Fibroblast of skin of scalp (primary cell): ENCODE measurements around the gene PIGR.

Source experiments
- DNase-seq: peaks from one replicate; pipeline ENCODE4 v3.0.0-alpha.2; 2013

Gene PIGR

DNA sequence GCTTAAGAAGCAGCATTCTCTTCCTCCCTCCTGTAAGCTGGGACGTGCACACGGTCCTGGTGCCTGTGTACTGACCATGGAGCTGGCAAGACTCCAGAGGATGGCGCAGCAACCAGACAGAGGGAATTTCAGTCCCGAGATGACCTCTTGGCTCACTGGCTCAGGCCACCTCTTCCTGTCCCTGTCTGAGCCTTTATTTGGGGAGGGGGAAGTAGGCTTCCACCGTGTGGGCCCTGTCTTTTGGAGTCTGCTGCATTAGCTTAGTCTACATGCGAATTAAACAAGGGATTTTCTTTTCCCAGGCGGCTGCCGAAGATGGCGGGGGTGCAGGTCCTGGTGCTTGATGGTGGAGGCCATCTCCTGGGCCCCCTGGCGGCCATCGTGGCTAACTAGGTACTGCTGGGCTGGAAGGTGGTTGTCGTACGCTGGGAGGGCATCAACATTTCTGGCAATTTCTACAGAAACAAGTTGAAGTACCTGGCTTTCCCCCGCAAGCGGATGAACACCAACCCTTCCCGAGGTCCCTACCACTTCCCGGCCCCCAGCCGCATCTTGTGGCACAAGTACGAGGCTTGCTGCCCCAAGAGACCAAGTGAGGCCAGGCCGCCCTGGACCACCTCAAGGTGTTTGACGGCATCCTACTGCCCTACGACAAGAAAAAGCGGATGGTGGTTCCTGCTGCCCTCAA, 38.8 kb downstream of the PIGR start:
- DNase-seq: no peak

DNA sequence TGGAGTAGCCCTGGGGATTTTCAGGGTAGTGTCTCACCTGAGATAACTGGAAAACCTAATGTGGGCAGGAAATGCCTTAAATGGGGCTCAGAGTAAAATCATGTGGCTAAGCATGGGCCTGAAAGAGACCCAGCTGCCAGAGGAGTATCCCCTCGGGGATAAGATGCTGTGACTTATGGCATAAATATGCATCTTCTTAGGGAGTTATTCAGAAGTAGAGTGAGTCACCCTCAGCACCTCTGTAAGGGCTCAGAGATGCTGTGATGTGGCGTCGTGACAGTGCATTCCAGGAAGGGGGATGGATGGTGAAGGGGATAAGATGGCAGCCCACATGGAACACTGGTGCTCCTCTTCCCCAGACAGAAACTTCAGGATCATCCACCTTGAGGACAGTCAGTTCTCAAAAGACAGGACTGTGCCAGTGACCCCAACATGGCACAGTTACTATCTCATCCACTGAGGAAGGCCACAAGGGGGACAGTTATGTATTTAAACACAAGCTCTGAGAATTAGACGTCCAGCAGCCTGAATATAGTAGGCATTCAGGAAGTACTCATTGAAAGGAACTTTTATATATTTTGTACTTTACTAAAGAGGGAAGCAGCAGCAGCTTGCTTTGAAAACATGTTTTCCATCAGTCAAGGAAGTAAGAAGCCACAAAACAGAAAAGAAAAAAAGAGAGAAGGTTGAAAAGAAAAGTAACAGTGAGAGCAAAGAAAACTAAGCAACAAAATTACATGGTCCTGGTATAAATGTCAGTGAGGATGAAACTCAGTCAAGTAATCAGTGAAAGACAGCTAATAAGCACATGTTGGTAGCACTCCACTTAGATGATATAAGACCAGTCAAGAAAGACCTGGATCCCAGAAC, 40.7 kb downstream of the PIGR start:
- peak; percentile 98 for DNase-seq

DNA sequence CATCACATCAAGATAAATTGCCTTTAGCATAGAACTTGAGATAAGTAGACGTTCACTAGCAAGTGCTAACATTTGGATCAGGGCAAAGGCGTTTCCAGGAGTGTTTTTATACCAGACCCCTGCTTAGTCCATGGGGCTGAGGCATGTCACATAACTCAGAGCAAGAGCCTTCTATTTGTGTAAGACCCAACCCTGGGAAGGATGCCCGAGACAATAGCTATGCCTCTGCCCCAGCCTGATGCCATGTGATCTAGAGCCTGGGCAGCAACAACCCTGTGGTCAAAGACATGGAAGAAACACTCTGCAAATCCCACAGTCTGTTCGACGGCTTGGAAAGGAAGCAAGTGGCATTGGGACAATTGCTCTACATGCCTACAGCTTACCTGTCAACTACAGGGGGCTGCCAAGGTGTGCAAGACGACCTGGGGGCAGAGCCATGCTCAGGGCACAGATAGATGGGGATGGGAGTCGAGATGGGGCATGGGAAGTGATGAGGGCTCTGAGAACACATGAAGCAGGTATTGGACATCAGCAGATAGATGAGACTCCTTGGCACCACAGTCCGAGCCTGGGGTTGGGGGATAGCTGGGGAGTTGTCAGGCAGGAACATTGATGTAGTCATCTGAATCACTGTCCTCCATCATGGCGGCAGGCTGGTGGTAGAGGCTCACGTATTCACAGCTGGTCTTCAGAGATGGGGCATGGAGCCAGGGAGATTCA, 41.7 kb downstream of the PIGR start:
- DNase-seq: no peak

DNA sequence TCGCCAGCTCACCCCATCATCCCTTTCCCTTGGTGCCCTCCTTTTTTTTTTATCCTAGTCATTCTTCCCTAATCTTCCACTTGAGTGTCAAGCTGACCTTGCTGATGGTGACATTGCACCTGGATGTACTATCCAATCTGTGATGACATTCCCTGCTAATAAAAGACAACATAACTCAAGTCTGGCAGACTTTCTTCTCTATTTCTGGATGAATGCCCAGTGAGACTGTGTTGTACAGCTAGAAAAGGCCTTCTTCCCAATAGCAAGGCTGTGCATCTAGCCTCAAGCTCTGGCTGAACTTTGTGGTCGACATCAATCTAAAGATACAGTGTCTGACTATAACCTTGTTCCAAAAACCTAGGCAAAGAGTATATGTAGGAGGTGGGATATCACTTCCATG, 42.6 kb downstream of the PIGR start:
- DNase-seq: peak; percentile 40

DNA sequence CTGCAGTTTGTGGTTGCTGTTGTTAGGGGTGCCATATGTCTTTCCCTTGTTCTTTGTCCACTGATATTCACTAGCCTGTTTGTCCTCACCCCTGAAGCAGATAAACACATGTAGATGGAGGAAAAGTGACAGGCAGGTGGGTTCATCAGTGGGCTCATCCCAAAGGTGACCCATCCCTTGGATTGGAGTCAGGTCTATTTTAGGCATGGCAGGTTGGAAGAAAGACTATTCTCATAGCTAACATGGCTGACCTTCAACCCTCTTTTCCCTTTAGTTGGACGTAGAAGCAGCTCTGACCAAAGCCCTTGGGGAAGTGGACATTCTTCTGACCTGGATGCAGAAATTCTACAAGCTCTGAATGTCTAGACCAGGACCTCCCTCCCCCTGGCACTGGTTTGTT, 43.6 kb downstream of the PIGR start:
- no peak for DNase-seq

DNA sequence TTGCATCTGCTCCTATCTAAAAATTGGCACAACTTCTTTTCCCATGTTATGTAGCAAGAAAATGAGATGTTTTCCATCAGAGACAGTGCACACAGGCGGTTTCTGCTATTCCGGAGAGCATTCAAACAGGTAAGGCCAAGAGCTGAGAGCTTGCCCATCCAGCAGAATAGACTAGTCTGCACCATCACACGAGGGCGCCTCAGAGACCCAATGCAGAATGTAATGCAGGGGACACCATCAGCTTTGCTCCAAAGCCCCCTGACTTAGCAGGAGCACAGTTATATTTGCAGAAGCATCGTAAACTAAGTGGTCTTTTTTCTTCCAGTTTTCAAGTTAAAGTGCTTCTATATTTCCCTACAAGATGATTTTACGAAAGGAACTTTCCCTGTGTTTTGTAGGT, 44.3 kb downstream of the PIGR start:
- no peak for DNase-seq

DNA sequence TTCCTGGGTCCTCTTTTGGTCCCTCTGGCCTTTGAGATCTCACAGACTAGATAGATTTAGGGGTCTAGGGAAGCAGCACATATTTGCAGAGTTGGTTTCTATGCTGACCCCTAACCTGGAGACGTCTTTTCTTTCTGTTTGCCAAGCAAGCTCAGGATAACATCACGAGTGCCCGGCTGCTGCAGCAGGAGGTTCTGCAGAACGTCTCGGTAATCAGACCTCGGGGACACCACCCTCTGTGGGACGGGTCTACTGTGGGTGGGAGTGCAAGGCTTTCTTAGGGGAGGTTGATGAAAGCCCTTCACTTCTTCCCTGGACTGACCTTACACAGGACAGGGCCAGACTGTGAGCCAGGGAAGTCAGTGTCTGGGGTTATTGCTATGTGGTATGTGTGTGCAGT, 46.1 kb downstream of the PIGR start:
- DNase-seq: no peak

DNA sequence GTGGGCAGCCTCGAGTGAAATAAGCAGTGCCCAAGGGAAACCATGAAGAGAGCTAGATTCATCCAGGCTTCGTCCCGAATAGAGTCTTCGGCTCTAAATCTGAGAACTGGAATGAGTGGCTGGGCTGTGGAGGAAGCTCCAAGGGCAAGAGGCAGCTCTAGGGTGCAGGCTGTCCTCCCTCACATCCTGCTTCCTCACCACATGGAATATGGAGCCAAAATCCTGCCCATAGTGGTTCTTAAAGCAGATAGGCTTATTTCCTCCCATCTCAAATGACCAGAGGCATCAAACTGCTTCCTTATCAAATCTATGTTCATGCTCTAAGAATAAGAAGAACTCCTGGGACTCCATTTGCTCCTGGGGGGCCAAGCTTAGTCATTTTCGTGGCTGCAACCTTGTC, 46.5 kb downstream of the PIGR start:
- no peak for DNase-seq

DNA sequence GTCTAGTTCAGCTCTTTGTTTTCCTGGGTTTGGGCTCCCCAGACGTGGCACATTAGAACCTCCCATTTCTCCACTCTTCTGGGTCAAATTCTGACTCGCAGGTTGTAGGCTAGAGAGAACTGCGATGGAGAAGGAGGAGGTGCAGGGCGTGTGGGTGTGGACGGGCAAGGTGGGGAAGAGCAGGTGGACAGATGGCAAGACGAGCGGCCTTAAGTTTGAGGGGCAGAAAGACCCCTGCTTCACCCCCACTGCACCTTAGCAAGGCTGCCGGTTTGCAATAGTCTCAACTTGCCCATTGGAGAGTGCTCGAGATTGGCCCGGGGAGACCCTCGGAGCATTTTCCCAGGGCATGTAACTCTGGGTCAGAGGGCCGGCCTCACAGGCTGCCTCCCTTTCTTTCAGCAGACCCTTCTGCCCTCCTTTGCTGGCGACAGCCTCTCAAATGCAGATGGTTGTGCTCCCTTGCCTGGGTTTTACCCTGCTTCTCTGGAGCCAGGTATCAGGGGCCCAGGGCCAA, 47.3 kb downstream of the PIGR start:
- DNase-seq: no peak

DNA sequence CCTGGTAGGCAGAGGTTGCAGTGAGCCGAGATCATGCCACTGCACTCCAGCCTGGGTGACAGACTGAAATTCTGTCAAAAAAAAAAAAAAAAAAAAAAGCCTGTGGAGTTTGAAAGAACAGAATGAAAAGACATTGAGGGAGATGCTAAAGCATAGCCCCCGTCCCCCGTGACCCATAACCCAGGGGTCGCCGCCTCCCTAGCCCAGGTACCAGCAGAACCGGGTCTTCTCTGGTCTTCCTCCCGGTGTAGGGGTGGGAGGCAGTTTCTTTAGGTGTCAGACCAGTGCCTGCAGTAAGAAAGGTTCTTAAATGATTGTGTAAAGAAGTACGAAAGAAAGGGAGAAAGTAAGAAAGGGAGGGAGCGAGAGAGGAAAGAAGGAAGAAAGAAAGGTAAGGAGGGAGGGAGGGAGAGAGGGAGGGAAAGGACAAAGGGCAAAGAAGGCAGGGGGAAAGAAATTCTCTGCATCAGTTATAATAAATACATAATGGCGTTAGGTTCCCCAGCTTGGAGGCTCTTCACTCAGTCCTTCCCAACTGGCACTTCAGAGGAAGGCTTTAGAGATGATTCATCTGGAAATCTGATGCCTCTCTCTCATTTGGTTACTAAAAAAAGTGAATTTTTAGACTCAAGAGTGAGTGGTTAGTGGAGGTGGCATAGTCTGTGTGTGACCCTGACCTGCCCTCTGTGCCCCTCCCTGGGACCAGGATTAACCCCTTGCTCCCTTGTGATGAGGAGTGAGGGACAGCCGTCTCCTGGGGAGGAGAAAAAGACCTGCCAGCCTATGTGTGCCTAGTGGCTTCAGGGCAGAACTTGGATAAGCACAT, 48.0 kb downstream of the PIGR start:
- DNase-seq: peak; percentile 67

DNA sequence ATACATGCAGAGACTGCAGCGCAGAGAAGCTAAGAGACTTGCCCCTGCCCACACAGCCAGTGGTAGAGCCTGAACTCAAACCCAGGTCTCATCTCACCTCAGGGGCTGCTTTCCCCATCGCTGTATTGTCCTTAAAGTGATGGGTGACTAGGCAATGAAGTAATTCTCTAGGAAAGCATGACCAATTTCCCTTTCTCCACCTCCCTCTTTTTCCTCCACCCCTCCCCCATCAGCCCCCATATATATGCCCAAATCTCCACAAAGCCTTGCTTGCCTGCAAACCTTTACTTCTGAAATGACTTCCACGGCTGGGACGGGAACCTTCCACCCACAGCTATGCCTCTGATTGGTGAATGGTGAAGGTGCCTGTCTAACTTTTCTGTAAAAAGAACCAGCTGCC, 49.1 kb downstream of the PIGR start, which contains the start of gene IL24:
Gene IL24, plus strand, starts transcription at position 269 of the 400 bp plus-strand sequence. CDS start 390 bp downstream, outside the sequence.
- DNase-seq: no peak

DNA sequence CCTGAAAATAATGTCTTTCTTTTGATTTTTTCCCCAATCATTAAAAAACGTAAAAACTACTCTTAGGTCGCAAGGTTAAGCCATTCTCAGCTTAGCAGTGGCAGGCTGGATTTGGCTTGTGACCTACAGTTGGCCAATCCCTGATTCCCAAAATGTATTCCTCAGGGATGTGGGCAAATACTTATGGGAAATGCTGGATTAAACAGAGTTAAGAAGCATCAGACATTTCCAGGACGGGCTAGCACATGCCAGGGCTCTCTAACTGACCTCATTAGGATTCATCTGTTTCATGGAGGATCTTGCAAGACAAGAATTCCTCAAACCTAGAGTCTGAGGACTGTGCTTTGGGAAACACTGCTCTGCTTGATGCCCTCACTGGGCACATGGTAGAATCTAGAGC, 50.0 kb downstream of the PIGR start:
- DNase-seq: peak; percentile 22

DNA sequence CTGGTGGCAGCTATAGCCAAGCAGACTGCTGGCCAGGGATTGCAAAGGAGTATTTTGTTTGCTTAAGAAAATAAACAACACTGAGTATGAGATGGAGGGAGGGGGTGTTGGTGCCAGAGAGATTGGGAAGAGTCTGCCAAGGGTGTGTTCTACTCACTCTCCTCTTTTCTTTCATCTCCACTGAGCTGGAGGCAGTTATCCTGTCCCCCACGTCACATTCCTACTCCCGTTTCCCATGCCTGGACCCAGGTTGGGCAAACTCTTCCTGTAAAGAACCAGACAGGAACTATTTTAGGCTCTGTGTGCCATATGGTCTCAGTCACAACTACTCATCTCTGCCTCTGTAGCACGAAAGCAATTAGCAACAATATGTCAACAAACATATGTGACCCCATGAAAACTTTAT, 50.4 kb downstream of the PIGR start:
- peak; percentile 29 for DNase-seq

DNA sequence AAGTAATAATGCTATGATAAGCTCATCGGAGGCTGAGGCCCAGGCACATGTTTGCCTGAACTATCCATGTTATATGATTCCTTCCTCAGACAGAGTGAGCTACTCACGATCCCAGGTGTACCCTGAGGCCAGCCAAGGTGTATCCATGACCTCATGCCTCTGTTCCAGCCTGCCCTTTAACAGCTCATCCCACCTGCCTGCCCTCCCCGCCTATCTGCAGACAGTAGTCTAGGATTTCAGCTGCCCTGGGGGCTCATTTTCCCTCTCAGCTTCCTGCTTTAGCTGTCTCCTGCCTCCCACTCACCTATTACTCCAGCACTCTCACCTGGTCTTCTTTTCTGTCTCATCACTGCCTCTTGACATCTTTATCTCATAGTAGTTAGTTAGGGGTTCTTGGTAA, 50.9 kb downstream of the PIGR start:
- no peak for DNase-seq

DNA sequence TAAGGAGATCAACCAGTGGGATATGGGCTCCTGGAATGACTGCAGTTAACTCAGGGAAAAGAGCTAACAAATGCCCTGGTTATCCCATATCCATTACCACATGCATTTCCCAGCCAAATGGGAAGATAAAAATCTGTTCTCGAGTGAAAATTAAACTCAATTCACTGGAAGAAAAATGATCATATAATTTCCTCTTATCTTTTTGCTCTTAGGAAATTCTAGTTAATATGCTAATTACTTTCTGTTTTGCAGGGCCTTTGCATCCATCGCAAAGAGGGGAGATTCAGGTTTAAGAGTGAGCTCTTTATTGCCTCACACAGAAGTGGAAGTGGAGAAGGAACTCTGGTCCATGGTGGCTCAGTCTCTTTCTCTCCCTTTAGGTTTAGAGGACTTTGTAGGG, 52.9 kb downstream of the PIGR start:
- DNase-seq: no peak

DNA sequence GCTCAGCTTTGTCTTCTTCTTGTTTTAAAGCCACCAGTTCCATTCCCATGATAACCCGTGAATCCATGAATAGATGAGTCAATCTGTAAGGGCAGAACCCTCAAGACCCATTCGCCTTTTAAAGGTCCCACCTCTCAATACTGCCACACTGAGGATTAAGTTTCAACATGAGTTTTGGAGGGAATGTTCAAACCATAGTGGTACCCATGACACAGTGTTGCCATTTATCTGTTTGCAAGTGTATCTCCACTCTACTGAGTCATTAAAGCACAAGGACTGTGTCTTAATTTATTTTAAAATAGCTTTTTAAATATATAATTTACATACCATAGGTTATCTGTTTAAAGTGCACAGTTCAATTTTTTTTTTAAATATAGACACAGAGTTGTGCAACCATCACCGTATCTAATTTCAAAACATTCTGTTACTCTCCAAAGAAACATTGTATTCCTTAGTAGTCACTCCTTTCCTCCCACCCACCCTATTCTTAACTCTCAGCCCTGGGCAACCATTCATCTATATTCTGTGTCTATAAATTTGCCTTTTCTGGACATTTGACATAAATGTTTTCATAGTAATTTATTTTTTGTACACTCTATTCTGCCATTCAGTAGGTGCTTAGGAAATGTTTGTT, 53.8 kb downstream of the PIGR start:
- DNase-seq: peak; percentile 24

DNA sequence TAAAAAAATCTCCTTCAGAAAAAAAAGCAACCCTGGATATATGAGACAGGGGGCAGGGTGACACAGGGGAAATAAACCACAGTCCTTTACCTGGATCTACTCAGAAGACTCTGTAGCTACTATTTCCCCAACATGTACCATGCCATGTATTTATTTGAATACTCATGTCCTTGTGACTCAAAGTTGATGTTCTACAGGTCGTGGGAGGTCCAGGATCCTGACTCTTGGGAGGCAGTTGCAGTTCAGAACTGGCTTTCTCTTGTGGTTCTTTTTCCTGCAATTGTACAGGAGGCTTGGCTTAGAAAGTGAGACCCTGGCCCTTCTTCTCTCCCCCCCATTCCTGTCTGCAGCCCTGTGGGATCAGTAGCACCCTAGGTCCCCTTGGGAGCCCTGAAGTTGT, 54.9 kb downstream of the PIGR start:
- no peak for DNase-seq

DNA sequence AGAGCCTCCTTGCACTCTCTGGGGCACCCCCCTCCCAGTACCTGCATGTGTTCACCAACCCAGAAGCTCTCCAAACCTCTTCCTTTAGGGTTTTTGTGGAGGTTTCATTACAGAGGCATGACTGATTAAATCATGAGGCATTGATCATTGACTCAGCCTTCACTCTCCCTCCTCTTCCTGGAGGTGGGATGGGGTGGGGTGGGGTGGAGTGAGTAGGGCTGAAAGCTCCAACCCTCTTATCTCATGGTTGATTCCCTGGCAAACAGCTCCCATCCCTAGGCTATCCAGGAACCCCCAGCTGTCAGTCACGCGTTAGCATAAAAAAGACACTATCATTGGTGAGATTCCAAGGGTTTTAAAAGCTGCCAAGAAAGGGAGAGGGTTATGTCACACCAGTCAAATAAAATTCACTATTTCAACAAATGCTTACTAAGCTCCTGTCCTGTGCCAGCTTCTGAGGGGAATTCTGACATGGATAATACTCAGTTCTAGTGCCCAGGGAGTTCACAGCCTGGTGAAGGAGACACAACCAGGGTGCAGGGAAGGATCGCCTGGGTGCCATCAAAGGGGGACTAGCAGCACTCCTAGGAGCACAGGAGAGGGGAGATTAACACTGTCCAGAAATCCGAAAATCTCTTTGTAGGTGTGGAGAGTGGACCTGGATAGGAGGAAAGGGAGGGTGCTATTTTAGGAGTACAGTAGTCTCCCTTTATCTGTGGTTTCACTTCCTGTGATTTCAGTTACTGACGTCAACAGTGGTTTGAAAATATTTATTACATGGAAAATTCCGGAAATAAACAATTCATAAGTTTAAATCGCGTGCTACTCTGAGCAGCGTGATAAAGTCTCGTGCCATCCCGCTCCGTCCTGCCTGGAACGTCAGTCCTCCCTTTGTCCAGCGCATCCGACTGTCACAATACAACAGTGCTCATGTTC, 55.9 kb downstream of the PIGR start:
- peak; percentile 26 for DNase-seq

DNA sequence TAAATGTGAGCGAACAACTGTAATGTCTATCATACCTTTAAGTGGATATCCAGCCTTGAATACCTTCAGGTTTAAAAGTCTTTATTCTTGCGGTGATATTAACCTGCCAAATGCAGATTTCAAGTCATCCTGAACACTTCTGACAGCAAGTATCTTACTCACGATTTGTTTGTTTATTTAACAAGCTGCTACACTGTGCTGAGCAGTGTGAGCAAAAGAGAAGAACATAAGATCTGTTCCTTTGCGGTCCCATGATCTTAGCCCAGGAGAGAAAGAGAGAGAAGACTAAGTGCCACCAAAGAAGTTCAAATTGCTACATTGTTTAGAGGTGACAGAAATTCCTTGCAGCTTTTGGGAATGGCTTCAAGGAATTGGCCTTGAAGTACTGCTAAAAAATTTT, 58.6 kb downstream of the PIGR start:
- no peak for DNase-seq

DNA sequence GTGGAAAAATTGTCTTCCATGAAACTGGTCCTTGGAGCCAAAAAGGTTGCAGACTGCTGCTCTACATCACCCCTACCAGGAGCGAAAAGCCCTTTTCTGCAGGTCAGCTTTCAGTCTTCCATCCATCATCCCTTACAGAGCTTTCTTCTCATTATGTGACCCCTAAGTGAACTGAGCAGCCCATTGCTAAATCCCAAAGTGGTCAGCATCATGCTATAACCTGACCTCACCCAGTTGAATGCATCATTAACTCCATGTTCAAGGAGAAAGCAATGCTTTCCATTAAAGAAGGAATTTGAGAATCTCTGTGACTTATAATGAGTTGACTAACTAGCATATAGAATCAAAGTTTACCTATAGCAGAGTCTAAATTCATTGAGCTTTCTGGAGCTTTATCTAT, 59.4 kb downstream of the PIGR start:
- DNase-seq: no peak
